Activated CD4-positive, alpha-beta T cell treated with anti-CD3 and anti-CD28 coated beads, Interleukin-2, amount 10 ng/mL, durations not matched to agents 24 days and 14 days (primary cell): Measurements from ENCODE around the gene GRAMD1B. TPM values are rescaled to one million over a fixed set of nuclear protein-coding genes. Genes with fewer than 3 reads are reported as not detected.

Experiments
- DNase-seq: peaks from one replicate; pipeline ENCODE4 v3.0.0; 2022
- H3K27ac Mint-ChIP-seq: one replicate; pipeline ENCODE4 v1.8.0; 2022; ENCODE audit warnings: mild to moderate bottlenecking, mixed read lengths
- H3K27me3 Mint-ChIP-seq: one replicate; pipeline ENCODE4 v1.8.0; 2022; ENCODE audit warnings: mixed read lengths
- H3K36me3 Mint-ChIP-seq: one replicate; pipeline ENCODE4 v1.8.0; 2022; ENCODE audit warnings: low read depth, mild to moderate bottlenecking, mixed read lengths
- H3K4me1 Mint-ChIP-seq: one replicate; pipeline ENCODE4 v1.8.0; 2021; ENCODE audit warnings: mixed read lengths
- H3K4me3 Mint-ChIP-seq: one replicate; pipeline ENCODE4 v1.8.0; 2022; ENCODE audit warnings: mild to moderate bottlenecking, moderate library complexity, mixed read lengths
- H3K9me3 Mint-ChIP-seq: one replicate; pipeline ENCODE4 v1.8.0; 2021; ENCODE audit warnings: mixed read lengths
- intact Hi-C: fragments of 100-400 bp; cut with micrococcal nuclease; formaldehyde crosslinking; loops from one replicate; pipeline ENCODE4 v1.15.1; 2023
- total RNA-seq: library from RNA; stranded (reverse); gene quantifications from 2 replicates; pipeline ENCODE4 v1.2.3, GENCODE V29; 2022

The GRAMD1B gene
- total RNA-seq, 1 donor from 2014 or later: 117 TPM

DNA sequence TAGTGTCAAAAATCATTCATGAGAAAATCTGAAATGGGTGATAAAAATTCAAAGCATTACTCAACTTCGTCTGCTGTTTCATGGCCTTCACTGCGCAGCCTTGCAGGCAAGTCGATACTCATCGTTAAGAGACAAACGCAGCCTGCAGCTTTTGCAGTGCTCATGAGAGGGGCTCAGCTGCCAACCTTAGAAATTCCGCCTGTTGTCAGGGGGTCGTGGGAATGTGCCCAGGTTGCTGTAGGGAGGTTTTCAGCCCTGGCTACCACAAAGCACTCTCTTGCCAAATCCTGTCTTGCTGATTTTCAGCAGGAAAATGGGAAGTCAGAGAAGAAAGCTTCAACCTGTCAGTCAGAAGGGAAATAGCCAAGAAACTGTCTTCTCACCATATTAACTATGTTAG lies 25.4 kb upstream of the GRAMD1B start:
- Mint-ChIP-seq H3K27me3 (no peaks in the 10 kb centered on the region), H3K4me3 (no peak overlapping the region), H3K9me3 (no peaks in the 10 kb centered on the region), H3K4me1 (peaks cover 44% of the 10 kb centered on the region), H3K27ac (peak overlapping the region; percentile 60), H3K36me3 (peaks cover 12% of the 10 kb centered on the region)
- intact Hi-C loops: no loop called here
- DNase-seq: no peak

DNA sequence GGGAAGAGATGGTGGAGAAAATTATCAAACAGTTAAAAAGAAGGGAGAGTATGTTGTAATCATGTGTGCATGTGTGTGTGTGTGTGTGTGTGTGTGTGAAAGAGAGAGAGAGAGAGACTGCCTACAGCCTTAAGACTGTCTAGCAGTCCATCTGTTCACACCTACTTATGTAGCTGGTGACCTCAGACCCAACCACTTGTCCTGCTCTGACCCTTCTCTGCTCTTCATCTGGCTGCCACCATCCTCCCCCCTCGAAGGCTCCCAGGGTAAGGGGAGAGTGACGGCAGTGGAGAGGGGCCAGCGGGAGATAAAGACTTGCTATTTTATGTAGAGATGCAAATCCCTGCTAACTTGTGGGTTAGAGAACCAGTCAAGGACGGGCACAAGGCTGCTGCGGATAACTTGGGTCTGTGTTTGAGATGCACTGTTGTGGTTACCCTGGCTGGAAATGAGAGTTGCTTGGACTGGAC lies 24.9 kb upstream of the GRAMD1B start:
- H3K27me3 Mint-ChIP-seq: no peaks in the 10 kb centered on the region
- intact Hi-C loops: no loop called here
- H3K4me1 Mint-ChIP-seq: peaks cover 48% of the 10 kb centered on the region
- peaks cover 10% of the 10 kb centered on the region for H3K36me3 Mint-ChIP-seq
- H3K27ac Mint-ChIP-seq: peak overlapping the region; percentile 60
- no peak overlapping the region for H3K4me3 Mint-ChIP-seq
- DNase-seq: no peak
- no peaks in the 10 kb centered on the region for H3K9me3 Mint-ChIP-seq

DNA sequence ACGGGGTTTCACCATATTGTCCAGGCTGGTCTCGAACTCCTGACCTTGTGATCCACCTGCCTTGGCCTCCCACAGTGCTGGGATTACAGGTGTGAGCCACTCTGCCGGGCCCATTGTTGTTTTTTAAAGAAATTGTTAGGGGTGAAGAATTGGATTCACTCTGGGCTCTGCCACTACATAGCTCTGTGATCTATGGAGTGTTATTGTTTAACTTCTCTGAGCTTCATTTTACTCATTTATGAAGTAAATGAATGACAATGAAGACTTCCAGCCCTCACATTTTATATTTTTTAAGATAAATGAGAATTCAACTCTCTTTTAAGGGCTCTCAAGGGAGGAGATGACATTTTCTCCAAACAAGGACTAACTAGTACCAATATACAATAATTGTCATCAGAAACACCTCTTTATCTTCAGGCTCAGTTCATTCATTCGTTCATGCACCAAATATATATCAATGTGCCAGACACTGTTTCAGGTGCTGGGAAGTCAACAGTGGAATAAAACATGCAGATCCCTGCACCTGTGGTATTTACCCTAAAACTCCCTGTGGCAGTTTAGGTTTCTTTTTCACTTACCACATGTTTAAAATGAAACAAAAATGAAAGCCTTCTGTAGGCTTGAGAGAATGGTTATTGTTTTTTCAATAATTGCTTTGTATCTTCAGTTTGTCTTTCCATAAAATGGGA lies 23.5 kb upstream of the GRAMD1B start:
- H3K4me1 Mint-ChIP-seq: peaks cover 53% of the 10 kb centered on the region
- H3K27ac Mint-ChIP-seq: peak overlapping the region; percentile 77
- no peaks in the 10 kb centered on the region for H3K9me3 Mint-ChIP-seq
- DNase-seq: peak; percentile 71
- no peaks in the 10 kb centered on the region for H3K27me3 Mint-ChIP-seq
- intact Hi-C loops: loop anchor here (1.0 to 2.0 kb wide), 5 partner anchors 24 to 104 kb away; partner anchors contain the start of gene GRAMD1B
- H3K4me3 Mint-ChIP-seq: peak overlapping the region; percentile 85
- H3K36me3 Mint-ChIP-seq: peaks cover 2% of the 10 kb centered on the region

DNA sequence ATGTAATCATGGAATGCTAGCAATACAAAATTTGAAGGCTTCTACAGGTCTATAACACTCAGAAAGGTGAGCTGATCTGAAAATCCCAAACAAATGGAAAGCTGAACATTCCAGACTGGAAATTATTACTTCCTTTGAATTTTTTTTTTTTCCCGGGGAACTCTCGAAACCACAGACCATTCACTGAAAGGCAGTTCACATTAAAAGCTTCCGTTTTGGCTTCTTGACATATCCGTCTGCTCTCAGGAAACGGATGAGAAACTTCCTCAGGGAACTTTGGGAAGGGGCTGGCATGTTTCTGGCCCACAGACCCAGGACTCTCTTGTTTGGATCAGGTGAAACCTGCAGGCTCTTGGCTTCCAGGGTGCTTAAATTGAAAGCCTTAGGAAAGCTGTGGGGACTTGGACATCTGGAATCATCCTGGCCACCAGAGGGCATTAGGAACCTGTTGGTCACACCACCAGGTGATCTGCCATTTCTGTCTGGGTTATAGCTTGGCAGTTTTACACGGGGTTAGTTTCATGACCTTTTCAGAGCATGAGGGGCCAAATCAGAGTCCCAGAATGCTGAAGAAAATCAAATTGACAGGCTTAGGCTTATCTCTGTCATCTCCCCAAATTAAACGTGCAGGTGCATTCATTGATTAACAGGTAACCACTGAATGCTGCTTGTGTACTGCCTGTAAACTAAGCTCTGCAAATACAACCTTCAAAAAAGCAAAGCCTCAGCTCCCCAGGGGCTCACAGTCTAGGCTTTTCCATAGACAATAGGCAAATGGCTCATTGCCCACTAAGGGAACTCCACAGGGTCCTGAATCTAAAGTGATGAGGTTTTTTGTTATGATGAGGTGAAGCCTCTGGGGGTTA lies 22.7 kb upstream of the GRAMD1B start:
- Mint-ChIP-seq H3K4me3 (peak overlapping the region; percentile 85), H3K4me1 (peaks cover 53% of the 10 kb centered on the region), H3K27me3 (no peaks in the 10 kb centered on the region), H3K27ac (peak overlapping the region; percentile 77), H3K9me3 (no peaks in the 10 kb centered on the region), H3K36me3 (peaks cover 4% of the 10 kb centered on the region)
- intact Hi-C loops: loop anchor here (1.0 to 2.0 kb wide), 4 partner anchors 23 to 105 kb away; partner anchors contain the start of gene GRAMD1B
- DNase-seq: peak; percentile 88

DNA sequence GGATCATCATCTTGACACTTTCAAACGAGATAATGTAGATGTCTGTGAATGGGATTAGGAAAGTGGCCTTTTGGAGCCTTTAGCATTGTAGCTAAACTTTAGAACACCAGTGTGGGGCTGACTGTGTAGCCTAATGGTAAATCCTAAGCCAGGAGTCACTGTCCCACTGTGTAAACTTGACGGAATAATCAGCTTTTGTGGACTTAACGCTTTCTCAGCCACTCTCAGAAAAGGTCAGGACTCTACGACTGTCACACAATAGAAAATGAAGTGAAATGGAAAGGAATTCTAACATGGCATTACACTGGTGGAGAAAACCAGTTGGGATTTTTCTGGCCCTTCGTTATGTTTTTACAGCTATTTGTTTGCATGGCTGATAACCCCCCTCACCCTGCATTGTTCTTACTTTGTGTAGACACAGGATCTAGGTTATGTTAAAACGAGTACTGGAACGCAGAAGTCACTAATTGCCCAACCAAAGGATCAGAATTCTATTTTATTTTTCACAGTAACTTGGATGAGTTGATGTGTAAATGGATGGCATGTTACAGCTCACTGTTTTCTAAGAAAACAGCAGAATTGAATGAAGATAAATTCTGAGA lies 22.0 kb upstream of the GRAMD1B start:
- intact Hi-C loops: loop anchor here (1.0 to 2.0 kb wide), 4 partner anchors 23 to 106 kb away; partner anchors contain the start of gene GRAMD1B
- Mint-ChIP-seq H3K36me3 (peaks cover 4% of the 10 kb centered on the region), H3K9me3 (no peaks in the 10 kb centered on the region), H3K4me1 (peaks cover 53% of the 10 kb centered on the region), H3K4me3 (no peak overlapping the region), H3K27me3 (no peaks in the 10 kb centered on the region), H3K27ac (no peak overlapping the region)
- DNase-seq: no peak

DNA sequence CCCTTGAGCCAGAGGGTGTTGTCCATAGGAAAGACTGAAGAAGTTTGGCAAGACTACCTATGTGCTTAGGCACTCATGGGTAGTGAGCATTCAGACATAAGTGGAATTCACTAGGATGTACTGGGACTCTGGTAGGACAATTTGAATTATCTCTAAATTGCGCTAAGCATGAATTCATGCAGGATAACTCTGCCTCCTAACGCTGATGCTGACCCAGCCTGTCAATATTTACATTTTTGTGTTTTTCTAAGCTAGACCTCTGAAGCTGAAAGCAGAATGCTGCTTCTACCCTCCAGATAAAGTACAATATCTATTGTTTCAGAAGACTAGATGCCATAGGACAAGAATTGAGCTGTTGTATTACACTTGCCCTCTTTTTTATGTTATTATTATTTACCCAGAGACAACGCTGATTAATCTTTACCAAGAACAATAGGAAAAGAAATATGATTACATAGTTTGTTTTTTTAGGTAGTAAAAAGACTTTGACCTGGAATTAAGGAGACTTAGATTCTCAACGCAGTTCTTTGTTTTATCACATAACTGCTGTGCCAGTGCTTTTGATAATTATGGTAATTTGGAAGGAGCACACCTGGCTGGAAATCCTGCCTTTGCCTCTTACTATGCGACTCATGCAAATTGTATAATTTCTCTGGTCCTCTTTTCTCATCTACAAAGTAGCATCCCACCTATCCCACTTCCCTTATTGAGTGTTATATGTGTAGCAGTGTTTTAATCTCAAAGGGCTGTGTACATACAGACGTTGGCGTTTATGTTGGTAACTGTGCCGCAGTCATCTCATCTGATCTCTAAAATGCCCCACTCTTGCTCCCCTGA lies 21.2 kb upstream of the GRAMD1B start:
- no peak for DNase-seq
- H3K36me3 Mint-ChIP-seq: peaks cover 4% of the 10 kb centered on the region
- H3K4me1 Mint-ChIP-seq: peaks cover 53% of the 10 kb centered on the region
- H3K27ac Mint-ChIP-seq: no peak overlapping the region
- intact Hi-C loops: no loop called here
- no peaks in the 10 kb centered on the region for H3K27me3 Mint-ChIP-seq
- no peak overlapping the region for H3K4me3 Mint-ChIP-seq
- H3K9me3 Mint-ChIP-seq: no peaks in the 10 kb centered on the region

DNA sequence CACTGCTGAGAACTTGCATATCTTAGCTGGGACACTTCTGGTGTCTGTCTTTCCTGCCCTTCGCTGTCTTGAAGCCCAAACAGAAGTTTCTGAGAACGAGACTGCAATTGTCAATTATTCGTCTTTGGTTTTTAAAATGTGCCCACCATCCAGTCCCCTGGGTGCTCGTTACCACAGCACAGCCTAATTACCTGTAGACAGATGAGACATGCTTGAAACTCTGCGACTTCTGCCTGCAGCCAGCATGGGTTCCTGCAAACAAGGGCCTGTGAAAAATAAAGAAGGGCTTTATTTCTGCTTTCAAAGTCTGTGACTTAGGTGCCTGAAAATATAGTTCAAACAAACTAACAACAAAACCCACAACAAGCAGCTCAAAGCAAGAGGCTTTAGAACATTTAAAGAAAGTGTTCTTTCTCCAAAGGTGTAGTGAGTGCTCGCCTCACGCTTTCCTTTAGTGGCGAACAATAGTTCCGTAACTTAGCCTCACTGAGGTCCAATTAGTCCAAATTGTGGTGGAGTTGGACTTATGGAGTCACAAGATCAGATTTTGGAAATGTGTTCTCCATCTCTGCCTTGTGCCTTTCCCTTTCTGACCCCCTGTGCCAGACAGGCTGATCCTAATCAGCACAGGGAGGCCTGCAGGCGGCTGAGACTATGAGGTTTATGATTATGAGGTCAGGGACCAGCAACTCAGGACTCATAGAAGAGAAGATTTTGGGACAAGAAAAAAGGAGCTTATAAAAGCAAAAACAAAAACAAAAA lies 20.4 kb upstream of the GRAMD1B start:
- Mint-ChIP-seq H3K27me3 (no peaks in the 10 kb centered on the region), H3K4me1 (peaks cover 49% of the 10 kb centered on the region), H3K27ac (no peak overlapping the region), H3K4me3 (no peak overlapping the region), H3K9me3 (no peaks in the 10 kb centered on the region), H3K36me3 (peaks cover 7% of the 10 kb centered on the region)
- no peak for DNase-seq
- intact Hi-C loops: no loop called here

DNA sequence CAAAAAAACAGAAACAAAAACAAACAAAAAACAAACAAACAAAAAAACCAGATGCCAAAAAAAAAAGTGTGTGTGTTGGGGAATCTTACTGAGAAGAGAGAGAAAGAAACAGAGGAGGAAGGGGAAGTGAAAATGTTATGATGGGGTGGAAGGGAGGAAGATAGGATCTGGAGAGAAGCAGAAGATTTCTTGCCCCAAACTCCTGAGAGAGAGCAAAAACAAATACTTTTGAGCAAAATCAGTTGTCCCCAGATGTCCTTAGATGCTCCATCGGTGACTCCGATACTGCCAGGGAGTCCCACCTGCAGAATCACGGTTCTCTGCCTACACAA lies 19.9 kb upstream of the GRAMD1B start:
- H3K9me3 Mint-ChIP-seq: no peaks in the 10 kb centered on the region
- H3K4me1 Mint-ChIP-seq: peaks cover 44% of the 10 kb centered on the region
- DNase-seq: no peak
- H3K36me3 Mint-ChIP-seq: peaks cover 7% of the 10 kb centered on the region
- intact Hi-C loops: no loop called here
- H3K4me3 Mint-ChIP-seq: no peak overlapping the region
- H3K27ac Mint-ChIP-seq: no peak overlapping the region
- no peaks in the 10 kb centered on the region for H3K27me3 Mint-ChIP-seq

DNA sequence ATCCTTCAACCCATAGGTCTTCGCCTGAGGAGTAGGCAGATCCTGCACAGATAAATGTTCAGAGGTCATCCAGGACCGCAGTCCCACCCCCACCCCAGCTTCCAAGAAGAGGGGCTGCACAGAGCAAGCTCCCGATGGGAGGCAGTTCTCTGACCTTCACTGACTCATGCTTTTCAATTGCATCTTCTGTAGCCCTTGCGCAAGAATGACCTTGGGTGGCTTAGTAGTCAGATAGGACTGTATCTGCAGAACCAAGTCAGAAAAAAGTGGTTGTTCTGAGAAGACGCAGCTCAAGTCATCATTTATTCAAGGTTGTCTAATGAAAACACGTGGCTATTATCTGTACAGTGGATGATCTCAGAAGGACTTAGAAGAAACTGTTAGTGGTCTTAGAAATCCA lies 16.4 kb upstream of the GRAMD1B start:
- H3K36me3 Mint-ChIP-seq: peaks cover 11% of the 10 kb centered on the region
- H3K4me1 Mint-ChIP-seq: peaks cover 15% of the 10 kb centered on the region

DNA sequence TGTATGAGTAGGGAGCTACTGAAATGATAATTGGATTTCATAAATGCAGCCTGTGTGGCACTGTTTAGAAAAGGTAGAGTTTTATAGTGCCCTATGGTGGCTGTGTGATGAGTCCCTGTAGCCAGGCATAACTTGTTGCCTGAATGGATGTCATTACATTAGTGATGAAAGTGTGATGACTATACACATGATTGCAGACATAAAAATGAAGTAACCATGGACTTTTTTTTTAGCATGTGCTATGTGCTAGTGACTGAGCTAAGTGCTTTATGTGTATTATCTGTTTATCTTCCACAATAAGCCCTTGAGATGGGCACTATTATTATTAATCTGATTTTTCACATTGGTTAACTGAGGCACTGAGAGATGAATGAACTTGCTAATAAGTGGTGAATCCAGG lies 13.5 kb upstream of the GRAMD1B start:
- intact Hi-C loops: no loop called here
- no peak for DNase-seq
- peaks cover 15% of the 10 kb centered on the region for H3K4me1 Mint-ChIP-seq
- peaks cover 16% of the 10 kb centered on the region for H3K36me3 Mint-ChIP-seq
- no peak overlapping the region for H3K27ac Mint-ChIP-seq
- H3K9me3 Mint-ChIP-seq: no peaks in the 10 kb centered on the region
- no peak overlapping the region for H3K4me3 Mint-ChIP-seq
- no peaks in the 10 kb centered on the region for H3K27me3 Mint-ChIP-seq

More for the DNA sequence above, 16.4 kb upstream of the GRAMD1B start:
- H3K9me3 Mint-ChIP-seq: no peaks in the 10 kb centered on the region
- no peak overlapping the region for H3K27ac Mint-ChIP-seq
- H3K27me3 Mint-ChIP-seq: no peaks in the 10 kb centered on the region
- DNase-seq: no peak
- intact Hi-C loops: no loop called here
- no peak overlapping the region for H3K4me3 Mint-ChIP-seq

DNA sequence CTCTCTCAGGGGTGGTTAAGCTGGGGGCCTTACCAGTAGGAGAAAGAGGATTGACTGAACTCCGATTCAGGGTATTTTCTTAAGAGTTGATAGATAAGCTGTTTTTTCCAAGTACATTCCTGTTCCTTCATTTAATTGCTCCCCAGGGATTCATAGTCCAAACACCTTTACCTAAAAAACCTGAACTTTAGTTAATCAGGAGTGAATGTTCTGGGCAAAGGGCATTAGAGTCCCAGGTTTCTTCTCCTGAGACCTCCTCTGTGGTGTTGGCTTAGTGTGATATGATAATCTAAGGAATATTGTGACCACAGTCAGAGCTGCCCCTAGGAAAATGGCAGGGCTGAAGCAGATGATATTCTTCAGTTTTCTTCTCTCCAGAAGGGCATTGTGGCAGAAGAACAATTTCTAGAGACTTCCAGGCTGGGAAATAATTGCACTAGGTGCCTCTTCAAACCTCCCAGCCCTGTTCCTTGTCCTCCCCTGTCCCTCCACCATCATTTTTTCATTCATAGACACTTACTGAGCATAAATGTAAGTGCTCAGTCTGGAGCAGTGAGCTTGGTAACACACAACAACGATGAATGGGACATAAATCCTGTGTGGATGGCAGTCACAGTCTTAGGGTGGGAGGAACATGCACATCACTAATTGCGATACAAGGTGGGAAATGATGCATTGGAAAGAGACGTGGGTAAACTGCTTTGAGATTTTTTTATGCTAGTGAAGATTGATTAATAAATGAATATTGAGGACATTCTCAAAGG lies 11.5 kb upstream of the GRAMD1B start:
- DNase-seq: no peak
- Mint-ChIP-seq H3K4me3 (no peak overlapping the region), H3K36me3 (peaks cover 16% of the 10 kb centered on the region), H3K4me1 (peaks cover 21% of the 10 kb centered on the region), H3K27me3 (no peaks in the 10 kb centered on the region), H3K27ac (no peak overlapping the region), H3K9me3 (no peaks in the 10 kb centered on the region)
- intact Hi-C loops: no loop called here

DNA sequence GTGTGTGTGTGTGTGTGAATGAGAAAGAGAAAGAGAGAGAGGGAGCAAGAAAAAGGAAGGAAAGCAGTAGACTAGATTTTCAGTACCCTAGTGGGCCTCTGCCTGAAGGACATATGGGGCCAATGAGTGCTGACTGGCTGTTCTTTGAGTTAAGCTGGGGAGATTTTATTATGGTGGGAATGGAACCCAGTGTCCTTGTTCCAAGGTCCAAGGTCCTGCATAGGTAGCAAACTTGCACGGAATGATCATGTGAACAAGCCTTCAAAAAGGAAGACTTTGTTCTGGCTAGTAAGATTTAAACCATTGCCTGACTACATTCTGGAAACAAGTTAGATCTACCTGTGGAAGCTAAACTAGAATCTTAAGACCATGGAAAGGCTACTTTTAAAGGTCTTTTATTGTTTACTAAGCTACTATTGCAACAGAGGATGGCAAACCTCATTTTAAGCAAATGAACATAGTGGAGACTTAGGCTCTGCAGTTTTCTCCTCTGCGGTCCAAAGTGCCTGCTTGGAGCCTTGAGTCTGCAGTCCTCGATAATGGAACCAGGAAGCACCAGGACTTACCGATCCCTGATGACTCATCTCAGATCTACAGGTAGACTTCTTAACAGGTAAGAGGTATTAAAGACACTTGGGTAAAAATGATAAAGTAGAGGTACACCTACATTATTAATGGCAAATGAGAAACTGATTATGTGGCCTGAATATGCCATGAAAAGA lies 10.2 kb upstream of the GRAMD1B start:
- Mint-ChIP-seq H3K9me3 (no peaks in the 10 kb centered on the region), H3K27me3 (no peaks in the 10 kb centered on the region), H3K27ac (no peak overlapping the region), H3K4me3 (no peak overlapping the region), H3K4me1 (peaks cover 23% of the 10 kb centered on the region), H3K36me3 (peaks cover 17% of the 10 kb centered on the region)
- no peak for DNase-seq
- intact Hi-C loops: no loop called here
